GM23338 (cell line): ENCODE data around the gene ABL2. TPM values are rescaled to one million over a fixed set of nuclear protein-coding genes. Genes with fewer than 3 reads are reported as not detected.
A peak's percentile ranks its signal among the peaks of the same experiment; 100 is the strongest.

ENCODE experiments used
- ATAC-seq: fragments of 200-7000 bp; cut with Tn5 transposase; 3 replicates; pipeline ENCODE4 v1.9.1; 2020
- DNase-seq: peaks from one replicate; pipeline ENCODE4 v3.0.0-alpha.2; 2015; ENCODE audit warnings: low spot score
- H2AFZ ChIP-seq: fragments of 200-600 bp; sonication (generic); 2 replicates; pipeline ENCODE4 v1.8.0; 2016; ENCODE audit warnings: antibody characterized with exemption, mild to moderate bottlenecking, moderate library complexity
- H3F3A ChIP-seq: fragments of 200-600 bp; sonication (generic); replicated peaks from 2 replicates; pipeline ENCODE4 v1.8.0; 2017; ENCODE audit warnings: antibody characterized with exemption, mixed run types, low read depth
- H3K27ac ChIP-seq: fragments of 200-600 bp; sonication (generic); 2 replicates; pipeline ENCODE4 v1.6.1; 2016; ENCODE audit warnings: low read depth
- H3K27me3 ChIP-seq: fragments of 200-600 bp; sonication (generic); 2 replicates; pipeline ENCODE4 v1.8.0; 2016; ENCODE audit warnings: mild to moderate bottlenecking, mixed run types, moderate library complexity; ENCODE audit not compliant: insufficient read depth
- H3K36me3 ChIP-seq: fragments of 200-600 bp; sonication (generic); 2 replicates; pipeline ENCODE4 v1.8.0; 2016; ENCODE audit warnings: mild to moderate bottlenecking; ENCODE audit not compliant: insufficient read depth
- H3K4me1 ChIP-seq: fragments of 200-600 bp; sonication (generic); 2 replicates; pipeline ENCODE4 v1.8.0; 2016; ENCODE audit warnings: mild to moderate bottlenecking, moderate library complexity; ENCODE audit not compliant: insufficient read depth
- H3K4me2 ChIP-seq: fragments of 200-600 bp; sonication (generic); 2 replicates; pipeline ENCODE4 v1.7.1; 2017; ENCODE audit warnings: mixed run types
- H3K4me3 ChIP-seq: fragments of 200-600 bp; sonication (generic); 2 replicates; pipeline ENCODE4 v1.6.1; 2016; ENCODE audit warnings: mixed run types
- H3K79me2 ChIP-seq: fragments of 200-600 bp; sonication (generic); replicated peaks from 2 replicates; pipeline ENCODE4 v1.8.0; 2017; ENCODE audit warnings: mild to moderate bottlenecking; ENCODE audit not compliant: insufficient read depth
- H3K9me2 ChIP-seq: fragments of 200-600 bp; sonication (generic); 2 replicates; pipeline ENCODE4 v1.8.0; 2017; ENCODE audit not compliant: insufficient read depth
- H4K20me1 ChIP-seq: fragments of 200-600 bp; sonication (generic); replicated peaks from 2 replicates; pipeline ENCODE4 v1.8.0; 2017; ENCODE audit warnings: mild to moderate bottlenecking; ENCODE audit not compliant: insufficient read depth
- H3K27ac Mint-ChIP-seq: 2 replicates; pipeline ENCODE4 v1.8.0; 2020; ENCODE audit warnings: inconsistent platforms, mild to moderate bottlenecking, moderate library complexity, mixed read lengths
- H3K27me3 Mint-ChIP-seq: 3 replicates; pipeline ENCODE4 v1.8.0; 2022; ENCODE audit warnings: low read depth, mild to moderate bottlenecking, moderate library complexity, mixed read lengths, inconsistent platforms; ENCODE audit not compliant: insufficient read depth, poor library complexity
- H3K36me3 Mint-ChIP-seq: 3 replicates; pipeline ENCODE4 v1.8.0; 2021; ENCODE audit warnings: low read depth, mild to moderate bottlenecking, inconsistent platforms, moderate library complexity, mixed read lengths
- H3K4me1 Mint-ChIP-seq: 3 replicates; pipeline ENCODE4 v1.8.0; 2020; ENCODE audit warnings: mild to moderate bottlenecking, inconsistent platforms, mixed read lengths
- H3K4me3 Mint-ChIP-seq: 3 replicates; pipeline ENCODE4 v1.8.0; 2021; ENCODE audit warnings: moderate library complexity, mild to moderate bottlenecking, inconsistent platforms, mixed read lengths
- H3K9me3 Mint-ChIP-seq: 3 replicates; pipeline ENCODE4 v1.8.0; 2020; ENCODE audit warnings: moderate library complexity, mild to moderate bottlenecking, inconsistent platforms, mixed read lengths
- CREB1 ChIP-seq: fragments of 250-450 bp; sonication (Bioruptor Pico); IDR thresholded peaks from 2 replicates; pipeline ENCODE4 v1.5.0; 2020; ENCODE audit warnings: low read depth, mild to moderate bottlenecking, moderate library complexity
- CTCF ChIP-seq, 2 experiments: fragments of 200-600 bp in 1 of 2; sonication (generic) in 1 of 2; conservative IDR thresholded peaks; 2 replicates each; pipeline versions ENCODE4 v1.5.1 to v1.6.1; 2016 to 2017; ENCODE audit warnings: antibody characterized with exemption in 2 of 2, low read depth in 2 of 2, mild to moderate bottlenecking in 2 of 2, moderate library complexity in 1 of 2
- ETS1 ChIP-seq: IDR thresholded peaks from 2 replicates; pipeline ENCODE4 v1.6.1; 2016; ENCODE audit warnings: antibody characterized with exemption
- EZH2 ChIP-seq: fragments of 200-600 bp; sonication (generic); IDR thresholded peaks from one replicate; pipeline ENCODE4 v1.8.0; 2017; ENCODE audit warnings: antibody characterized with exemption, mild to moderate bottlenecking, low read depth; ENCODE audit not compliant: unreplicated experiment
- EZH2phosphoT487 ChIP-seq: fragments of 200-600 bp; sonication (generic); IDR thresholded peaks from one replicate; pipeline ENCODE4 v1.8.1; 2018; ENCODE audit warnings: antibody characterized with exemption; ENCODE audit not compliant: unreplicated experiment
- JUNB ChIP-seq: IDR thresholded peaks from one replicate; pipeline ENCODE4 v1.6.1; 2016; ENCODE audit warnings: antibody characterized with exemption; ENCODE audit not compliant: unreplicated experiment
- NANOG ChIP-seq: IDR thresholded peaks from 2 replicates; pipeline ENCODE4 v1.6.1; 2016; ENCODE audit warnings: antibody characterized with exemption, borderline replicate concordance
- POLR2AphosphoS5 ChIP-seq: IDR thresholded peaks from 2 replicates; pipeline ENCODE4 v1.6.1; 2016; ENCODE audit warnings: antibody characterized with exemption, low read depth
- REST ChIP-seq: IDR thresholded peaks from one replicate; pipeline ENCODE4 v1.6.1; 2018; ENCODE audit warnings: antibody characterized with exemption; ENCODE audit not compliant: unreplicated experiment
- STAT1 ChIP-seq: IDR thresholded peaks from one replicate; pipeline ENCODE4 v1.6.1; 2016; ENCODE audit warnings: antibody characterized with exemption; ENCODE audit not compliant: unreplicated experiment
- ZNF114 ChIP-seq: fragments of 250-450 bp; sonication (Bioruptor Pico); IDR thresholded peaks from 2 replicates; pipeline ENCODE4 v1.5.0; 2020; ENCODE audit warnings: mild to moderate bottlenecking, moderate library complexity
- ZNF331 ChIP-seq: fragments of 250-450 bp; sonication (Bioruptor Pico); IDR thresholded peaks from 2 replicates; pipeline ENCODE4 v1.5.0; 2020; ENCODE audit warnings: low read depth, mild to moderate bottlenecking, moderate library complexity
- ZNF462 ChIP-seq: fragments of 250-450 bp; sonication (Bioruptor Pico); IDR thresholded peaks from 2 replicates; pipeline ENCODE4 v1.5.0; 2020; ENCODE audit warnings: mild to moderate bottlenecking, moderate library complexity
- polyA plus RNA-seq: library from polyadenylated mRNA; unstranded; fragments of >200 nt; fragmentation: Nextera tagmentation; extraction: Ambion mirVana; gene quantifications from 2 replicates; pipeline ENCODE4 v1.2.1, GENCODE V29; 2016
- total RNA-seq: library from RNA; depleted of rRNA; stranded (reverse); fragments of >200 nt; shearing (Covaris generic); gene quantifications from 2 replicates; pipeline ENCODE4 v1.2.3, GENCODE V29; 2014

ABL2 gene
- total and polyA plus RNA-seq, 2 experiments from 2014 or later, result 5.8 to 22.7 TPM

- peak overlapping the region; percentile 35; the same call in 1 of the 2 replicates for H2AFZ ChIP-seq
- no peaks in the 10 kb centered on the region; the same call in 1 of the 2 replicates for H3K36me3 ChIP-seq
- Mint-ChIP-seq H3K27ac (peak overlapping the region; percentile 92), H3K4me3 (peak overlapping the region; percentile 84), H3K4me1 (peaks cover 14% of the 10 kb centered on the region), H3K36me3 (peaks cover 8% of the 10 kb centered on the region; the same call in 1 of the 3 replicates), H3K9me3 (no peaks in the 10 kb centered on the region; the same call in 2 of the 3 replicates), H3K27me3 (peaks cover 7% of the 10 kb centered on the region)
- peaks cover 8% of the 10 kb centered on the region; the same call in 1 of the 2 replicates for H3K79me2 ChIP-seq
- H3K9me2 ChIP-seq, result no peaks in the 10 kb centered on the region
- no peak for DNase-seq
- peak overlapping the region; percentile 50; the same call in 1 of the 2 replicates for H3K27ac ChIP-seq
- ATAC-seq, result peak; percentile 23
- H3K4me2 ChIP-seq, result peak overlapping the region; percentile 96
- H4K20me1 ChIP-seq, result no peaks in the 10 kb centered on the region
- H3K4me1 ChIP-seq, result no peaks in the 10 kb centered on the region; the same call in 1 of the 2 replicates
- peak overlapping the region; percentile 79 for H3K4me3 ChIP-seq
- H3F3A ChIP-seq, result peaks cover 5% of the 10 kb centered on the region; the same call in 1 of the 2 replicates
- TF ChIP-seq ZNF331 (CRISPR knock-in tag), result no peak
- no peak for TF ChIP-seq CTCF (conservative IDR thresholded peaks at IDR 0.05; ENCODE audit: low read depth in 2 of 2)
- TF ChIP-seq ETS1, result no peak
- no peak for TF ChIP-seq CREB1 (CRISPR knock-in tag)
- no peak for TF ChIP-seq EZH2phosphoT487
- no peak for TF ChIP-seq POLR2AphosphoS5
- no peak for TF ChIP-seq EZH2
- TF ChIP-seq REST, result no peak
- no peak for TF ChIP-seq STAT1
- TF ChIP-seq JUNB, result no peak
- no peak for TF ChIP-seq NANOG
- no peak for TF ChIP-seq ZNF462
- TF ChIP-seq ZNF114 (CRISPR knock-in tag), result no peak
- 0 out of 2 replicates have a peak, but pooled peaks cover 4% of the 10 kb centered on the region for H3K27me3 ChIP-seq
These were observed 148.4 kb downstream of the ABL2 start for GRCh38 chr1:179080866-179081686.
